ENCODE results near the gene VWF.

DNA sequence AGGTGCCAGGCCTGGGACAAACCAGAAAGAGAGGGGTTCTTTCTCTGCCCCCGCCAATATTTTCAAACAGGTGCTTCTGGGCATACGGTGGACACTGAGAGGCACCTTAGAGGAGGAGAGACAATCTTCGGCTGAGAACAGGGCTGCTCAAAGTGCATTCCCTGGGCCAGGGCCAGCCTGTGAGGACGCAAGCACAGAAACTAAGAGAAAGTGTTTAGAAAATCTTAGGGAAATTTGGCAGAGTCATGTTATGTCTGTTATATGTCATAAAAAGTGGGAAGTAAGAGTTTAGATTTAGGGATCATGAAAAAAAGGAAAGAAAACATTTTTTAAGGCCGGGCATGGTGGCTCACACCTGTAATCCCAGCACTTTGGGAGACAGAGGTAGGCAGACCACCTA is 83.7 kb downstream of the VWF start:
- TF ChIP-seq SAP130 (CRISPR knock-in tag; IDR thresholded peaks at IDR 0.05; ENCODE audit: low read depth) (no peak), ATF2 (CRISPR knock-in tag; IDR thresholded peaks at IDR 0.05) (no peak)

Data from HepG2 (cell line).